Activated CD8-positive, alpha-beta memory T cell treated with anti-CD3 and anti-CD28 coated beads for 48 hours (primary cell): ENCODE data around the gene SLC38A4.

ENCODE experiments used
- DNase-seq, 3 experiments: peaks; one replicate each; pipeline ENCODE4 v3.0.0-alpha.2; 2020; ENCODE audit warnings: low read depth in 2 of 3, low spot score in 2 of 3

Gene SLC38A4

GRCh38 chr12:46818642-46819041, 7.2 kb downstream of the SLC38A4 start:
- DNase-seq: no peak

GRCh38 chr12:46815809-46816208, 10.0 kb downstream of the SLC38A4 start:
- DNase-seq: no peak

- DNase-seq: no peak
Measured at GRCh38 chr12:46814143-46814542, 11.7 kb downstream of the SLC38A4 start.

GRCh38 chr12:46811185-46811584, 14.6 kb downstream of the SLC38A4 start:
- no peak for DNase-seq

- no peak for DNase-seq
Measured at GRCh38 chr12:46808955-46809697, 16.7 kb downstream of the SLC38A4 start.

GRCh38 chr12:46808317-46808716, 17.5 kb downstream of the SLC38A4 start:
- DNase-seq: no peak

GRCh38 chr12:46804054-46804453, 21.7 kb downstream of the SLC38A4 start:
- DNase-seq: no peak

- DNase-seq: no peak
Measured at GRCh38 chr12:46803517-46803916, 22.3 kb downstream of the SLC38A4 start.

GRCh38 chr12:46801293-46801692, 24.5 kb downstream of the SLC38A4 start:
- DNase-seq: no peak

- DNase-seq: no peak
Measured at GRCh38 chr12:46800160-46800559, 25.6 kb downstream of the SLC38A4 start.

GRCh38 chr12:46798648-46799047, 27.1 kb downstream of the SLC38A4 start:
- DNase-seq: no peak

- DNase-seq: no peak
Measured at GRCh38 chr12:46798056-46798455, 27.7 kb downstream of the SLC38A4 start.

- DNase-seq: no peak
Measured at GRCh38 chr12:46795988-46796387, 29.8 kb downstream of the SLC38A4 start.

- no peak for DNase-seq
Measured at GRCh38 chr12:46794593-46795190, 31.1 kb downstream of the SLC38A4 start.

- no peak for DNase-seq
Measured at GRCh38 chr12:46792925-46793324, 32.9 kb downstream of the SLC38A4 start.

GRCh38 chr12:46790066-46790465, 35.7 kb downstream of the SLC38A4 start:
- DNase-seq: no peak

- no peak for DNase-seq
Measured at GRCh38 chr12:46788072-46788887, 37.5 kb downstream of the SLC38A4 start.

GRCh38 chr12:46787496-46788055, 38.2 kb downstream of the SLC38A4 start:
- DNase-seq: no peak

GRCh38 chr12:46786774-46787173, 39.0 kb downstream of the SLC38A4 start:
- DNase-seq: no peak

- DNase-seq: no peak
Measured at GRCh38 chr12:46785382-46785781, 40.4 kb downstream of the SLC38A4 start.

GRCh38 chr12:46783871-46784270, 41.9 kb downstream of the SLC38A4 start:
- DNase-seq: no peak

- no peak for DNase-seq
Measured at GRCh38 chr12:46779879-46780278, 45.9 kb downstream of the SLC38A4 start.
